Smooth muscle cell of the brain vasculature (primary cell): ENCODE data around the gene FGR.
"Not testable (repeated sequence)": the region's sequence is repeated elsewhere in the genome, so short reads cannot be mapped to it uniquely, and the experiment has no call there.

Experiments used
- DNase-seq: peaks from one replicate; pipeline ENCODE4 v3.0.0-alpha.2; 2012; ENCODE audit warnings: low read depth, low spot score

The FGR gene

GRCh38 chr1:27660300-27660835 is 25.4 kb upstream of the FGR start:
- DNase-seq, result no peak

GRCh38 chr1:27659497-27660299 is 24.7 kb upstream of the FGR start:
- no peak for DNase-seq

DNA sequence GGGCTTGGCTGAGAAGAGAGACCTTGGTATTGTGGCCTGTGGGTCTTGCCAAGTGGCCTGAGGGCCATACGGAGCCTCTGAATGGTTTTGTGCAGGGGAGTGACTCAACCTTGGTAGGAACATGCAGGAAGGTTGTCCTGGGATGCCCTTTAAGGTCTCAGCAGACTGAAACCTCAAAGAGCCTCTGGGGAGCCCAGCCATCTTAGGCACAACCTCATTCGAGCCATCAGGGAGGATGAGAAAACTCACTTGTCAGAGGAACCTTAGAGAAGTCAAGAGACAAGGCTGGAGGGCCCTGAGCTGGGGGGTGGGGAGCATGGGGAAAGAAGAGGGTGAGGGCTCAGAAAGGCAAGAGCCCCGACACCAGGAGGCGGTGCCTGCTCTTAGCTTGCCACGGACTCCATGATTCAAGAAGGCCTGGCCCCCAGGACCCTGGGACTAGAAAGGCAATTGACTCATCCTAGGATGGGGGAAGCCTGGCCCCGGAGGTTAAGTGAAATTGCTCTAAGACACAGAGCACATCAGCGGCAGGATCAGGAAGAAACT is 24.0 kb upstream of the FGR start:
- DNase-seq, result no peak

DNA sequence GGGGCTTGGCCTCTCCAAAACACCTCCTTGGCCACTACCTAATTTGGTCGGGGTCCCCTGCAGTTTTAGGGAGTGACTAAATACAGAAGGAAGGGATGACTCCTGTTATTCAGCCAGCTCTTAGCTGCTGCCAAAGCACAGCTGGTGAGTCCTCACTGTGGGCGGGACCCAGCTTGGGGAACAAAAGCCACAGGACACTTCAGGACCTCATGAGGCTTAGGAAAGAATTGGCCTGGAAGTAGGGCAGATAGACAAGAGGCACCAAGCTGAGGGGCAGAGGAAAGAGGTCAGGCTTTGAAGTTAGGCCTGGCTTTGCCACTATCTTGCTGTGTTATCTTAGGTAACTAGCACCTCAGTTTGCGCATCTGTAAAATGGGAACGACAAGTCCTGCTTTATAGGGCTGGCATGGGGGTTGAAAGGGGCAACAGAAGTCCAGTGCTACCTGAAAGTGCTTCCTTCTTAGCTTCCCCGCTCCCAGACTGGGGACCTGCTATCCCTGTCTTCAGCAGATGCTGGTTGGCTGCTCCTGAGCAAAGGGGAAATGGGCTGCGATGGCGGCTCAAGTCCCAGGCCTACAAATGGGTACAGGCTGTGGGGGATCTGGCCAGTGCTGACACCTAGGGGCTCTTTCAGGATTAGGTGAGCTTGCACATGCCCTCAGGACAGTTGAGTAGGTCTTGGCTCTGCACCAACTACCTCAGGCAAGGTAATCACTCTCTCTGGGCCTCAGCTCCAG is 21.3 kb upstream of the FGR start:
- no peak for DNase-seq

GRCh38 chr1:27655151-27655937 is 20.4 kb upstream of the FGR start:
- DNase-seq, result no peak

GRCh38 chr1:27652111-27652864 is 17.3 kb upstream of the FGR start:
- DNase-seq, result no peak

GRCh38 chr1:27650539-27651175 is 15.7 kb upstream of the FGR start:
- DNase-seq, result no peak

- DNase-seq, result no peak
Observed at GRCh38 chr1:27650171-27650538, 15.2 kb upstream of the FGR start.

DNA sequence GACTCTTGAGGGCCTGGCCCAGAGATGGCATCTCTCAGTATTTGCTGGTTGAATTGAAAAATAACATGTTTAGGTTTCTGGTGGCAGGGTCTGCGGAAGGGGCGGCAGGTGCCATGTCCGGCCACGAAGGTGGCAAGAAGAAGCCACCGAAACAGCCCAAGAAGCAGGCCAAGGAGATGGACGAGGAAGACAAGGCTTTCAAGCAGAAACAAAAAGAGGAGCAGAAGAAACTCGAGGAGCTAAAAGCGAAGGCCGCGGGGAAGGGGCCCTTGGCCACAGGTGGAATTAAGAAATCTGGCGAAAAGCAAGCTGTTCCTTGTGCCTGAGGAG is 14.3 kb upstream of the FGR start:
- no peak for DNase-seq

DNA sequence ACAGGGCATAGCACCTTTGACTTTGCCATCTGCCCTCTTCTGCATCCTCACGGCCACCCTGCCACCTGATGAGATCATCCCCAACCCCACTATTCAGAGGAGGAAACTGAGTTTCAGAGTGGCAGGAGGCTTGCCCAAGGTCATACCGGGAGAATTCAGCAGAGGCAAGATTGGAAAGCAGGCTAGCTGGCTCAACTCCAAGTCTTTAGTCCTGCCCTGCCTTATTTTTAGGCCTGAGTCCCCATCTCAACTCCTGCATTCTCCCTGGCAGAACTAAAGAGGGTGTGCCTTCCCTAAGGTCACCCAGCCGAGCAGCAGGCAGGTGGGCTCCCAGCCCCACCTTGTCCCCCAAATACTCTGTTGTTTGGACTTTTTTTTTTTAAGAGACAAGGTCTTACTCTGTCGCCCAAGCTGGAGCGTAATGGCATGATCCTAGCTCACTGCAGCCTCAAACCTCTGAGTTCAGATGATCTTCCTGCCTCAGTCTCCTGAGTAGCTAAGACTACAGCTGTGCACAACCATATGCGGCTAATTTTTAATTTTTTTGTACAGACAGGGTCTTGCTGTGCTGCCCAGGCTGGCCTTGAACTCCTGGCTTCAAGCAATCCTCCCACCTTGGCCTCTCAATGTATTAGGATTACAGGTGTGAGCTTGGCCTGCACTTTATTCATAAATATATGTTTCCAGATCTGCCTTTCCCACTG is 13.8 kb upstream of the FGR start:
- DNase-seq, result no peak

- DNase-seq, result no peak
Observed at GRCh38 chr1:27647328-27647727, 12.3 kb upstream of the FGR start.

DNA sequence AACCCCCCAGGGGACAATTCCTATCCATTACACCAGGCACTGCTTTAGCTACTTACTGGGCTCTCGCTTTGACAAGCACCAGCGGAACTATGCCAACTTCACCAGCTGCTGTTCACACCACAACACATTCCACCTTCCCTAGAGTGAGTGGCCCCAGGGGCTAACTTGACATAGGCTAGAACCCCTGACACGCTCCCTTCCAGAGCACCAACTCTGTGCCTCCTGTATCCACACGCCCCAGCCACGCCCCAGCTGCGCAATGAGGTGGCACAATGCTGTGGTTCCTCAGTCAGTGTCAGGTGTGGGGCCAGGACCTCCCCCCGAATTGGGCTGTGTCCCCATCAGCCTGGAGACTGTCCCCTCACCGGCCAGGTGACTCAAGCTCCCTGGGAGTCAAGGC is 11.7 kb upstream of the FGR start:
- no peak for DNase-seq

DNA sequence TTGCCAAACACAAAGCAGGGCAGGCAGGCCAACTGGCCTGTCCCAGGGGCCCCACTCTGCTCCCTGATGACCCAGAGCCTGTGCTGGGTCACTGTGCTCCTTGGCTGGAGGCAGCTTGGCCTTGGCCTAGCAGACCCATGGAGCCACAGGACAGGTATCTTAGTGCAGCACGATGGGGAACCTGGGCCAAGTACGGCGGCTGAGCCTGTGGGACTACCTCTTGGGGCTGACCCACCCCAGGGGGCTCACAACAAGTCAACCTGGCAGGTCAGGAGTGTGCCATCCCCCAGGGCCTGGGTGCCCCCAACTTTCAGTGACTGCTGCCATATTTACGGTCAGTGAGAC is 10.1 kb upstream of the FGR start:
- no peak for DNase-seq

DNA sequence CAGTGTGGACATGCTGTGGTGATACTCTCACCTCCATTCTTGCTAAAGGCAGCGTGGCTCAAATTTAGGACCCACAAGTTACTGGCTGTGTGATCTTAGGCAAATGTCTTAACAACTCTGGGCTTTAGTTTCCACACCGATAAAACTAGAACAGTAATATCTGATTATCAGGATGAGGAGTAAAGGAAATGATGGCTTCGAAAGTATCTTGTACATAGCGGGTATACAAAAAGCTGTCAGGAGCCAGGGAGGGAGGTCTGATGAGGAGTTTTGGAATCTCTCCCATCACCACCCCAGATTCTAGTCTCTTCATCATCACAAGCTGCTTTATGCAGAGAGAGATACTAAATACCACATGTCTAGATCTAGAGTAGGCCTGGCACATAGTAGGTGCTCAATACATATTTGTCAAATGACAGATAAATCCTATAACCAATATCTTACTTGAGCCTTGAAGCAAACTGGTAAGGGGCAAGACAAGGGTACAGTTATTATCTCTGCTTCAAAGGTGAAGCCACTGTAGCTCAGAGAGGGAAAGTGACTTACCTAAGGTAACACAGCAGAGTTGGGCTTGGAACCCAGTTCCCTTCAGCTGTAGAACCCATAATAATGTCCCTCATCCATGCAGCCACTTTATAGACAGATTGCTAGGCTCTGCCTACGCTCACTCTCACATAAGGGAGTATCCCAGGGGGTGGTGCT is 9.5 kb upstream of the FGR start:
- no peak for DNase-seq

DNA sequence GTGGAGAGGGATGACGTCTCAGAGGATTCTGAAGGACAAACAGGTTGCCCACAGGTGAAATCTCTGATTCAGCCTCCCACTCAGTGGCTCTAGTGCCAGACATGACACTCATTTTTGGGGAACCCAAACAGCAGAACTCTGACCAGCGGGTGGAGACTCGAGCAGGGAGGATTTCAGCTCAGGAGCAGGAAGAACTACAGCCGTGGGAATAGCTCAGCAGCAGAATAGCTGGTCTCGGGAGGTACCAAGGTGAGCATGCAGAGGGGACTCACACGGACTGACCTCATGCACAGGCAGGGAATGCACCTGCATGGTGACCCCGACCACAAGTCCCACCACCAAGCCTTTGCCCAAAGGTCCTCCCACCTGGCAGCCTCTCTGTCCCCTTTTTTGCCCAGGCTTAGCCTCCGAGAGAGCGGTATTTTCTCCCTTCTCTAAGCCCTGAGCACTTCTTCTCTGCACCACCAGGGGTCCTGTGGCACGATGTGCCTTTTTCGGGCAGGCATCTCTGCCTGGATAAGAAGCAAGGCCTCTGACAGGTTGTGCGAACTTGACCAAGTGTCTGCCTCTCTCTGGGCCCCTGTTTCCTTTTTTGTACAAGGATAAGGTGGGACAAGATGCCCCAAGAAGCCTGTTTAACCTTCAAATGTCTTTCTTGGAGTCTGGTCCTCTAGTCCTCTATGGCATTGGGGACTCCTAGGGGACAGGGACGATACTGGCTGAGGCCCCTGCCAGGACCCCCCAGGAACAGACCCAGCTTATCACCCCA is 8.8 kb upstream of the FGR start:
- no peak for DNase-seq

GRCh38 chr1:27640514-27640913 is 5.5 kb upstream of the FGR start:
- DNase-seq, result not testable (repeated sequence)

DNA sequence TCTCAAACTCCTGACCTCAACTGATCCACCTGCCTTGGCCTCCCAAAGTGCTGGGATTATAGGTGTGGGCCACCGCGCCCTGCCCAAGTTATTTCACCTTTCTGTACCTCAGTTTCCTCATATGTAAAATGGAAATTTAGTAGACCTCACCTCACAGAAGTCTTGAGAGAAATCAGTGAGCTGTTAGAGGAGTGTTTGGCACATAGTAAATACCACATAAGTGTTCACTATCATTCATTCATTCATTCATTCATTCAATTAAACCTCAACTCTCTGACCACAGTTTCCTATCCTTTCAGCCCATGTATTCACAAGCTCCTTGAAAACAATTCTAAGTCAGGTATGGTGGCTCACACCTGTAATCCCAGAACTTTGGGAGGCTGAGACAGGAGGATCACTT is 3.8 kb upstream of the FGR start:
- no peak for DNase-seq

DNA sequence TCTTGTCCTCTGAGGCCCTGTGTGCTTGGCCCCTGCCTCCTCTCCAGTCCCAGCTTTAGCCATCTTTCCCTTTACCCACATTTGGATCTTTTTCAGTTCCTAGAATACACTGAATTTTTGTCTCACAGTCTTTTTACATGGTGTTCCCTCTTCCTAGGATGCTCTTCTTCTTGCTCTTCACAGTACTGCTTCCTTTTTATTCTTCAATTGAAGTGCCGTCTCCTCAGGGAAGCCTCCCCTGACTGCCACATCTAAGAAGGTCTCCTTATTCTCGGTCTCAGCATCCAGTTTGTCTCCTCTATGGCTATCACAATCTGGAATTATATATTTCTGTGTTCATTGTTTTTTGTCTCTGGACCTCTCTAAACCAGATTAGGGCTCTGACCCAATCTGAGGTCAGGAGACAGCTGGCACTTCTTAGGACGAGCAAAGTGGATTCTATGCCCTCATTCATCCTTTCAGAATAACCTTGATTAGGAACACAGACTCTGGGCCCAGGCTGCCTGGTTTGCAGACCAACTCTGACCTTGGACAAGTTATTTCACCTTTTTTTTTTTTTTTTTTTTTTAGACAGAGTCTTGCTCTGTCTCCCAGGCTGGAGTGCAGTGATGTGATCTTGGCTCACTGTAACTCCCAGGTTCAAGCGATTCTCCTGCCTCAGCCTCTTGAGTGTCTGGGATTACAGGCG is 3.2 kb upstream of the FGR start:
- DNase-seq, result no peak
